Immature natural killer cell (primary cell): ENCODE data around the gene KIF26B. TPM values are rescaled to one million over a fixed set of nuclear protein-coding genes. Genes with fewer than 3 reads are reported as not detected.

ENCODE experiments used
- DNase-seq, 3 donors: peaks; one replicate each; pipeline ENCODE4 v3.0.0; 2022; ENCODE audit warnings: mixed read lengths in 1 of 3
- H3K27ac Mint-ChIP-seq, 6 donors: one replicate each; pipeline ENCODE4 v1.8.0; 2020; ENCODE audit warnings: mixed read lengths in 6 of 6, mild to moderate bottlenecking in 5 of 6, inconsistent platforms in 4 of 6, moderate library complexity in 3 of 6
- H3K27me3 Mint-ChIP-seq, 3 donors: one replicate each; pipeline ENCODE4 v1.8.0; 2020 to 2021; ENCODE audit warnings: low read depth in 3 of 3, mild to moderate bottlenecking in 3 of 3, mixed read lengths in 3 of 3, moderate library complexity in 3 of 3, inconsistent platforms in 1 of 3
- H3K36me3 Mint-ChIP-seq, 3 donors: one replicate each; pipeline ENCODE4 v1.8.0; 2020; ENCODE audit warnings: mixed read lengths in 3 of 3, inconsistent platforms in 2 of 3, mild to moderate bottlenecking in 2 of 3
- H3K4me1 Mint-ChIP-seq, 2 donors: one replicate each; pipeline ENCODE4 v1.8.0; 2020; ENCODE audit warnings: inconsistent platforms in 2 of 2, mild to moderate bottlenecking in 2 of 2, mixed read lengths in 2 of 2, moderate library complexity in 1 of 2
- H3K4me3 Mint-ChIP-seq, 5 donors: one replicate each; pipeline ENCODE4 v1.8.0; 2020; ENCODE audit warnings: mild to moderate bottlenecking in 5 of 5, mixed read lengths in 5 of 5, inconsistent platforms in 3 of 5, moderate library complexity in 3 of 5
- H3K9me3 Mint-ChIP-seq, 6 donors: one replicate each; pipeline ENCODE4 v1.8.0; 2020; ENCODE audit warnings: mild to moderate bottlenecking in 6 of 6, mixed read lengths in 6 of 6, inconsistent platforms in 4 of 6, moderate library complexity in 3 of 6
- polyA plus RNA-seq, 3 donors: library from polyadenylated mRNA; unstranded; fragments of 300-500 nt; fragmentation: Illumina TruSeq; gene quantifications; one replicate each; pipeline ENCODE4 v1.2.3, GENCODE V29; 2021

The KIF26B gene
- polyA plus RNA-seq, 3 donors from 2014 or later, result 0.07 to 0.39 TPM; not detected in 1

- H3K9me3 Mint-ChIP-seq, result no peaks in the 10 kb centered on the region
- DNase-seq, result no peak
- peaks cover 0 to 5% (median 4%) of the 10 kb centered on the region in 3 donors for H3K27me3 Mint-ChIP-seq
- H3K4me1 Mint-ChIP-seq, result no peaks in the 10 kb centered on the region
- H3K4me3 Mint-ChIP-seq, result no peak overlapping the region
- H3K27ac Mint-ChIP-seq, result no peak overlapping the region
- no peaks in the 10 kb centered on the region for H3K36me3 Mint-ChIP-seq
These were observed 264.7 kb downstream of the KIF26B start for GRCh38 chr1:245419461-245419978.

- no peaks in the 10 kb centered on the region for H3K4me1 Mint-ChIP-seq
- DNase-seq, result no peak
- H3K27ac Mint-ChIP-seq, result no peak overlapping the region
- H3K4me3 Mint-ChIP-seq, result no peak overlapping the region
- H3K27me3 Mint-ChIP-seq, result peaks cover 0 to 5% (median 4%) of the 10 kb centered on the region in 3 donors
- no peaks in the 10 kb centered on the region for H3K9me3 Mint-ChIP-seq
- H3K36me3 Mint-ChIP-seq, result no peaks in the 10 kb centered on the region
These were observed 265.2 kb downstream of the KIF26B start for GRCh38 chr1:245419989-245420388.

- Mint-ChIP-seq H3K27me3 (peaks cover 0 to 5% (median 4%) of the 10 kb centered on the region in 3 donors), H3K27ac (no peak overlapping the region), H3K4me3 (no peak overlapping the region), H3K36me3 (no peaks in the 10 kb centered on the region), H3K9me3 (no peaks in the 10 kb centered on the region), H3K4me1 (no peaks in the 10 kb centered on the region)
- no peak for DNase-seq
These were observed 266.1 kb downstream of the KIF26B start for GRCh38 chr1:245420926-245421325.

GRCh38 chr1:245428681-245429080, 273.9 kb downstream of the KIF26B start:
- no peaks in the 10 kb centered on the region for H3K4me1 Mint-ChIP-seq
- H3K4me3 Mint-ChIP-seq, result no peak overlapping the region
- DNase-seq, result no peak
- no peaks in the 10 kb centered on the region for H3K9me3 Mint-ChIP-seq
- H3K27ac Mint-ChIP-seq, result no peak overlapping the region
- no peaks in the 10 kb centered on the region for H3K36me3 Mint-ChIP-seq
- peaks cover 0 to 10% (median 2%) of the 10 kb centered on the region in 3 donors for H3K27me3 Mint-ChIP-seq

GRCh38 chr1:245431706-245432105, 276.9 kb downstream of the KIF26B start:
- Mint-ChIP-seq H3K4me3 (no peak overlapping the region), H3K9me3 (peaks cover 0 to 1% (median 0%) of the 10 kb centered on the region in 6 donors), H3K4me1 (no peaks in the 10 kb centered on the region), H3K27ac (peak overlapping the region in 1 of 6 donors; percentile 9), H3K27me3 (peaks cover under 1 to 13% (median 5%) of the 10 kb centered on the region in 3 donors), H3K36me3 (no peaks in the 10 kb centered on the region)
- DNase-seq, result no peak

GRCh38 chr1:245432228-245432875, 277.6 kb downstream of the KIF26B start:
- no peak overlapping the region for H3K4me3 Mint-ChIP-seq
- H3K27me3 Mint-ChIP-seq, result peaks cover 3 to 16% (median 5%) of the 10 kb centered on the region in 3 donors
- peaks cover 0 to 1% (median 0%) of the 10 kb centered on the region in 6 donors for H3K9me3 Mint-ChIP-seq
- H3K4me1 Mint-ChIP-seq, result no peaks in the 10 kb centered on the region
- H3K27ac Mint-ChIP-seq, result no peak overlapping the region
- DNase-seq, result no peak
- no peaks in the 10 kb centered on the region for H3K36me3 Mint-ChIP-seq

DNA sequence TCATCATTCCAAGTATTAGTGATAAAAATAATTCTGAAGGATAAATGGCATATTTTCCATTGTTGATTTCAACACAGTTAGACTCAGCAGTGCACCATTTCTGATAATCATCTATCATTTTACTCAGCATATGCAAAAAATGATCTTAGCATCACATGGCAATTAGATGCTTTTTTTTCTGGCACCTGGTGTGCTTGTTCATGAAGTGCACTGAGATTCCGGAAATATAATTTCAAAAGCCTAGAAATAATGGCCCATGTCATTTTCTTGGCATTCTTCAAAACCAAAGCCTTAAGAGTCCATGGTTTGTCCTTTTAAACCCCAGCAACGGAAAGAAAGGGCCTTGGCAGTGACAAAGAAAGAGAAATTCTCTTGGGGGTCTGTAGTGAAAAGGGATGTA, 278.8 kb downstream of the KIF26B start:
- no peak for DNase-seq
- H3K27me3 Mint-ChIP-seq, result peaks cover 3 to 14% (median 7%) of the 10 kb centered on the region in 3 donors
- no peak overlapping the region for H3K27ac Mint-ChIP-seq
- no peaks in the 10 kb centered on the region for H3K4me1 Mint-ChIP-seq
- no peaks in the 10 kb centered on the region for H3K36me3 Mint-ChIP-seq
- H3K9me3 Mint-ChIP-seq, result peaks cover 0 to 1% (median 0%) of the 10 kb centered on the region in 6 donors
- no peak overlapping the region for H3K4me3 Mint-ChIP-seq

GRCh38 chr1:245434280-245434679, 279.5 kb downstream of the KIF26B start:
- Mint-ChIP-seq H3K4me1 (no peaks in the 10 kb centered on the region), H3K27me3 (peaks cover 3 to 20% (median 8%) of the 10 kb centered on the region in 3 donors), H3K4me3 (no peak overlapping the region), H3K36me3 (no peaks in the 10 kb centered on the region), H3K27ac (no peak overlapping the region), H3K9me3 (peaks cover 0 to 1% (median 0%) of the 10 kb centered on the region in 6 donors)
- no peak for DNase-seq

DNA sequence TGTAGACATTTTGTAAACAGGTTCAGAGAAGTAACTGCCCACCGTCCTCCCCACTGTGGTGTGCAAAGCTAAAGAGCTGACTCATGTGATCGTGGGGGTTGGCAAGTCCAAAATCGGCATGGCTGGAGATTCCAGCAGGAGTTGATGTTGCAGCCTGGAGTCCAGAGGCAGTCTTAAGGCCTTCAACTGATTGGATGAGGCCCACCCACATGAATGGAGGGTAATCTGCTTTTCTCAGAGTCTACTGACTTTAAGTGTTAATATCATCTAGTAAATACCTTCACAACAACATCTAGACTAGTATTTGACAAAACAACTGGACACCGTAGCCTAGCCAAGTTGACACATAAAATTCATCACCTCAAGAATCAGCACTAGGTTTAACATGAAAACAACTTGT, 281.6 kb downstream of the KIF26B start:
- H3K9me3 Mint-ChIP-seq, result peaks cover 0 to 1% (median 0%) of the 10 kb centered on the region in 6 donors
- H3K4me1 Mint-ChIP-seq, result peaks cover under 1 to 3% of the 10 kb centered on the region in 2 donors
- DNase-seq, result no peak
- peaks cover 3 to 21% (median 8%) of the 10 kb centered on the region in 3 donors for H3K27me3 Mint-ChIP-seq
- no peak overlapping the region for H3K4me3 Mint-ChIP-seq
- H3K27ac Mint-ChIP-seq, result no peak overlapping the region
- no peaks in the 10 kb centered on the region for H3K36me3 Mint-ChIP-seq

- H3K27ac Mint-ChIP-seq, result no peak overlapping the region
- peaks cover 0 to 1% (median 0%) of the 10 kb centered on the region in 6 donors for H3K9me3 Mint-ChIP-seq
- no peaks in the 10 kb centered on the region for H3K36me3 Mint-ChIP-seq
- H3K4me3 Mint-ChIP-seq, result no peak overlapping the region
- peaks cover 3 to 18% (median 6%) of the 10 kb centered on the region in 3 donors for H3K27me3 Mint-ChIP-seq
- H3K4me1 Mint-ChIP-seq, result peaks cover 9 to 12% of the 10 kb centered on the region in 2 donors
- DNase-seq, result no peak
These were observed 282.7 kb downstream of the KIF26B start for GRCh38 chr1:245437369-245438062.

DNA sequence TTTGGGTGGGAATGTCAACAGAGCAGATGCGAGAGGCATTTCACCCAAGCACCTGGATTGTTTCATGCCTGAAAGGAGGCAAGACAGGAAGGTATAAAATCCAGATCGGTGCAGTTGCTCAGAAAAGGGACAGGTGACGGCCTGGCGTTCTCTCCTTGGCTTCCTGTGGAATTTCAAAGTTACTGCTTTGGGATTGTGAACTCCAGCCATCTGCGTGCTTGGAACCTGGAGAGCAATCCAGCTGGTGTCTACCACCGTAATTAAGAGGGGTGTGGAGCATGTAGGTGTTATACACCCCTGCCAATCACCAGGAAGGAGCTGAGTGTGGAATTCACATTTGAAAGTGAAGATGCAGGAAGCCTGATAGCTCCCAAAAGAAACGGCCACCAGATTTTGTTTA, 286.1 kb downstream of the KIF26B start:
- no peaks in the 10 kb centered on the region for H3K36me3 Mint-ChIP-seq
- H3K9me3 Mint-ChIP-seq, result peaks cover 0 to 1% (median 0%) of the 10 kb centered on the region in 6 donors
- peaks cover 3 to 20% (median 3%) of the 10 kb centered on the region in 3 donors for H3K27me3 Mint-ChIP-seq
- no peak for DNase-seq
- no peak overlapping the region for H3K27ac Mint-ChIP-seq
- H3K4me3 Mint-ChIP-seq, result no peak overlapping the region
- peaks cover 9 to 12% of the 10 kb centered on the region in 2 donors for H3K4me1 Mint-ChIP-seq

- Mint-ChIP-seq H3K9me3 (no peaks in the 10 kb centered on the region), H3K27ac (no peak overlapping the region), H3K27me3 (peaks cover 3 to 20% (median 3%) of the 10 kb centered on the region in 3 donors), H3K4me3 (peak overlapping the region in 1 of 5 donors; percentile 17), H3K36me3 (no peaks in the 10 kb centered on the region), H3K4me1 (peaks cover 9 to 12% of the 10 kb centered on the region in 2 donors)
- no peak for DNase-seq
These were observed 286.9 kb downstream of the KIF26B start for GRCh38 chr1:245441689-245442088.

DNA sequence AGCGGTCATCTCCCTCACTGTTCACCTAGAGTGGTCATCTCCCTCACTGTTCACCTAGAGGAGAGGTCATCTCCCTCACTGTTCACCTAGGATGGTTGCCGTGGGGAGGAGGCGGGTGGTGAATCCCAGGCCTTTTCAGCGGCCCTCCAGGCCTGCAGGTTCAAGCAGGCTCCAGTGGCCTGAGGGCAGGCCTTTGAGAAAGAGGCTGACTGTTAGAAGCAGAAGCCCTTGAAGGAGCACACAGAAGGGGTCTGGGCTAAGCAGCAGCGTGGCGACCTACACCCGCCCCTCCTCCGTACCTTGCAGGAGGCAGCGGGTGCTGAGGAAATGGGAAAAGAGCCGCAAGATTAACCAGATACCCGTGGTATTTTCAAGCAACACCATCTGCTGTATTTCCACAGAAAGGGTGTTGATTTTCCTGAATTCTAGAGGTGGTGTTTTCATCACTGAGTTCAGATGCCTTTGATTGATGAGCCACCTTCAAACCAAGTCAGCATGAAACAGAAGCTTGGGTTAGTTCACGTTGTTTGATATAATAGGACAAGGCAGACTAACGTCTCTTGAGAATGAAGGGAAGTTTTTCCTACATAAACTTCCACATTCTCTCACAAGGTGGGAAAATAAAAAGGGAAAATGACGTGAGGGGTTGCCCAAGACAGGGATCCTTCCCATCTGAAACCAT, 289.5 kb downstream of the KIF26B start:
- H3K9me3 Mint-ChIP-seq, result no peaks in the 10 kb centered on the region
- H3K4me3 Mint-ChIP-seq, result no peak overlapping the region
- no peak overlapping the region for H3K27ac Mint-ChIP-seq
- peaks cover 9 to 12% of the 10 kb centered on the region in 2 donors for H3K4me1 Mint-ChIP-seq
- no peak for DNase-seq
- peaks cover 0 to 11% (median 2%) of the 10 kb centered on the region in 3 donors for H3K27me3 Mint-ChIP-seq
- no peaks in the 10 kb centered on the region for H3K36me3 Mint-ChIP-seq

DNA sequence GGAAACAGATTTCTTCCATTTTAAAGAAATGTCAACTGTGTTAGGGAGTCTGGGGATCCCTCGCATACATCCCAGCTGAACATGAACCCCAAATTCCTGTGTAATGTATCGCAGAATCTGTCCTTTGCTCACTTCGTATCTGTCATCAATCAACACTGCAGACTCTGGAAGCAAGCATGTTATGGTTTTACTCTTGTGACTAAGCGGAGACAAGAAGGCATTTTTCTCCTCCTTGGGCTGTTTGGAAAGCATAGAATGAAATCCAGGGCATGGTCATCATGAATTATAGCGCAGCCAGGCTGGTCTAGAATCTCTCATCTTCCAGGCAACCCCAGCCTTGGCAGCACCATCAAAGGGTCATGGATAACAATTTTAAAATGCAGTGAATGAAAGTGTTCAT, 290.2 kb downstream of the KIF26B start:
- no peak overlapping the region for H3K4me3 Mint-ChIP-seq
- H3K27me3 Mint-ChIP-seq, result peaks cover 0 to 11% (median 2%) of the 10 kb centered on the region in 3 donors
- H3K9me3 Mint-ChIP-seq, result no peaks in the 10 kb centered on the region
- H3K36me3 Mint-ChIP-seq, result no peaks in the 10 kb centered on the region
- H3K4me1 Mint-ChIP-seq, result peaks cover 9 to 12% of the 10 kb centered on the region in 2 donors
- no peak overlapping the region for H3K27ac Mint-ChIP-seq
- no peak for DNase-seq
